Stromal cell of bone marrow (primary cell): ENCODE results near the gene VANGL2.

Source experiments
- DNase-seq: peaks from one replicate; pipeline ENCODE4 v3.0.0-alpha.2; 2012; ENCODE audit warnings: low read depth

The VANGL2 gene

DNA sequence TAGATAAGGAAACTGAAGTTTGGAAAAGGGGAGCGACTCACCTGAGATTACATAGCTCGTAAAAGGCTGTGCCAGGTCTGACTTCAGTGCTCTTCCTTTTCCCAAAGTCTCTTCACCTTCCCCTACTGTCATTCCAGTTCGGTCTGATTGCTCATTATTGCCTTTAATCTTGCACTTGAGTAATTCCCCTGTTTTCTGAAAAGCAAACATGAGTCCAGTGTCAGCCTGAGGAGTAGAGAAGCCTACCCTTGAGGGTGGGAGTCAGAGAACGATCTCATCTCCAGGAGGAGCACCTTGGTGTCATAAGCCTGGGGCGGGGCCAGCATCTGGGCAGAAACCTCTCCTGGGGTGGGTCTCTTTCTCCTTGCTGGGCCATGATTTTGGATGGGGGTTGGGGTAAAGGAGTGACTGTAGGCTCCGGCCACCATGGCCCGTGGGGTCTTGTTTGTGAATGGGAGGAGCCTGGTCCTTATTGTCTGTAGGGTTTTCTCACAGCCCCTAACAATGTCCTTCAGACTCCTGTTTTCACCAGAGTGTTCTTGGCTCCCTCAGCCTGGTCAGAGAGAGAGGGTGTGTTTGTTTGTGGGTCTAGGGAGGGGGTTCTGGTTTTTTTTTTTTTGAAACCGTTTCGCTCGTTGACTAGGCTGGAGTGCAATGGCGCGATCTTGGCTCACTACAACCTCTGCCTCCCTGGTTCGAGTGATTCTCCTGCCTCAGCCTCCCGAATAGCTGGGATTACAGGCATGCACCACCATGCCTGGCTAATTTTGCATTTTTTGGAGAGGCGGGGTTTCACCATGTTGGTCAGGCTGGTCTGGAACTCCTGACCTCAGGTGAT lies 6.0 kb downstream of the VANGL2 start:
- DNase-seq, result no peak

GRCh38 chr1:160407839-160408801 lies 7.8 kb downstream of the VANGL2 start:
- no peak for DNase-seq

DNA sequence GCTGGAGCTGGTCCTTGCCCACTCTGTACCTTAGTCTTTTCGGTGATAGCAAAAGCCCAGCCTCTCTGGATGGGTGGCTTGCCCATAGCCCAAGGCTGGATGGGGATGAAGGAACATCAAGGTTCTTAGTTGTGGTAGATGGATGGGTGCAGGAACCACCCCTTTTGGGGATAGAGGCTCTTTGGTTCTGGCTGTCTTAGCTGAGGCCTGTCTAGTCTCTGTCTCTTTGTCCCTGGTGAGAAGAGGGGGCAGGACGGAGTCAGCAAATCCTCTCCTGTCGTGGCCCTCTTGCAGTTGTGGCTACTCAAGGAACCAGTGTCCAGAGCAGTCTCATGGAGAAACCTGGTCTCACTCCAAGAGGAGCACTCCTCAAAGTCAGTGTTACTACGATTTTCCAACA lies 8.5 kb downstream of the VANGL2 start:
- DNase-seq, result no peak

DNA sequence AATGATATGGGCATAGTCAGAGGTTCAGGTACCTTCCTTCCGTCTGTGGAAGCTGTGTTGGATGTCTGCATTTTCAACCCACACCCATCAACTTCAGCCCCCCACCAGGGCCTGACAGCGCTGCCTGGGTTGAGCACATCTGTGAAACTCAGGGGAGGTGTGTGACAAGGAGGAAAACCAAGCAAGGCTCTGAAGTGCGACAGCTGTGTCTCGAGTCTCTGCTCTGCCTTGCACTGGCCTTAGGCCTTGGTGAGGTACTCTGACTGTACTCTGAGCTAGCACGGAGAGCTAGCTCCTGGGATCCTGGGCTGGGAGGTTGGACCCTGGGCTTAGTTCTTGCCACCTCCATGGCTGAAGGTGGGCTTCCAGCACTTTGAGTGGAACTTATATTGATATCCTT lies 9.1 kb downstream of the VANGL2 start:
- DNase-seq, result no peak

- DNase-seq, result no peak
These were observed 10.1 kb downstream of the VANGL2 start for GRCh38 chr1:160410406-160411005.

- DNase-seq, result no peak
These were observed 11.1 kb downstream of the VANGL2 start for GRCh38 chr1:160411271-160412027.

- no peak for DNase-seq
These were observed 11.6 kb downstream of the VANGL2 start for GRCh38 chr1:160412028-160412362.

GRCh38 chr1:160413716-160414115 lies 13.4 kb downstream of the VANGL2 start:
- no peak for DNase-seq

DNA sequence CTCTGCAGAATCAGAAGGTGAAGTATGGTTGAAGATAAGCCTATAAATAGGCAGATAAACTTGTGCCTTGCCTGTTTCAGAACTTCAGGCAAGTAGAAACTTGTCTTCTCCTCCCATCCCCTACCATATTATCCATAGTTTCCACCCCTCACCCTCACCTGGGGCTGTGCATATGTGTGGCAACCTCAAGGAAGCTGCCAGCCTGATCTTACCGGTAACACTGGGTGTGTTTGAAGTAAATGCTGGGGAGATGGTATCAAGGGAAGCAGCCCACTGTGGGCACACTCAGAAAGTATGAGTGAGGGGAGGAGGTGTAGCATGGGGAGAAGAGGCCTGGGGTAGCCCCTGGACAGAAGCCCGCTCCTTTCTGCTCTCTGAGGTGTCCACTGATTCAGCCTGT lies 14.5 kb downstream of the VANGL2 start:
- no peak for DNase-seq

- no peak for DNase-seq
These were observed 15.4 kb downstream of the VANGL2 start for GRCh38 chr1:160415696-160416290.

DNA sequence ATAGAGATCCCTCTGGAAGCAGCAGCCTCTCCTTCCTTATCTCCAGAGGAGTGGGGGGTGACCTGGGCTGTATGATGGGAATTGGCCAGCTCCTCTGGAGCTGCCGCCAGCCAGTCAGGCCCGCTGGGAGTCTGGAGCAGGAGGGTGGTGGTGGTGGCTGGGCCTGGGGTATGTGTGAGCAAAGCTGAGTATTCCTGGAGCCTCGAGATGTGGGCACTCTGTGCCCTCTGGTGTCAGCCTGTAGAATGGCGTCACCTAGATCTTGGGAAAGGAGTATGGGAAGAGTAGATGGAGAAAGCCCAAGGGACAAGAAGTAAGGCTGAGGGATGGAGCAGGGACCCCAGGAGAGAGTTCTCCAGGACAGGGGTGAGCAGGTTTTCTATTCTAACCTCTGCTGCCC lies 16.0 kb downstream of the VANGL2 start:
- no peak for DNase-seq

DNA sequence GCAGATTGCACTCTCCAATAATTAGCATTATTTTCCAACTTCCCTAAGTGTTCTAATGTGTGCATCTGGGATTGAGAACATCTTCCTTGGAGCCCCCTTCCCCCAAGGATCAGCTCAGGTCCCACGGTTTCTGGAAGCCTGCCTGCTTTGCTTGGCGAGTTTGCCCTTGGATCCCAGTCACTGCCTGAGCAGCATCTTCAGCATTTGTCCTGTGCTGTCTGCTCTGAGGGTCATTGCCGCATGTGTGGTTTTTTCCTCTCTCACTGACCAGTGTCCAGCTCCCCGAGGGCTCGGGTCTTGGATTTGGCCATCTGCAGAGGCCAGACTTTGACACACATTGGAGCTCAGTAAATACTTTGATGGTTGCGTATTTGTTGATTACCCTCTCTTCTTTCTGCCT lies 18.1 kb downstream of the VANGL2 start:
- no peak for DNase-seq

GRCh38 chr1:160419150-160419837 lies 18.9 kb downstream of the VANGL2 start:
- no peak for DNase-seq

DNA sequence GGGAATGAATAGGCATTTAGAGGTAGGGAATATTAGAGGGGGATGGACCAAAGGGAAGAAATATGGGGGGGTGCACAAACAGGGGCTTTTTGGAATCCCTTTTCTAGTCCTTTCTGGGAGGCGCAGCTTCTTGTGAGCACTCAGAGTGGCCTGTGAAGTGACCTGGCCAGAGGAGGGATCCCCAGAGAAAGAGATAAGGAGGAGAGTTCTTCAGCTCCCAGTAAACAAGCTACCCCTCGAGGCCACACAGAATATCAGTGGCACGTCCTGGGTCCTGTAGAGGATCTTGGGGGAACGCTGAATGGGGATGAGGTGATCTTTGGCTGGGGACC lies 19.4 kb downstream of the VANGL2 start:
- no peak for DNase-seq

- no peak for DNase-seq
These were observed 20.8 kb downstream of the VANGL2 start for GRCh38 chr1:160420881-160421842.

- DNase-seq, result no peak
These were observed 21.5 kb downstream of the VANGL2 start for GRCh38 chr1:160421881-160422280.

GRCh38 chr1:160423966-160424365 lies 23.6 kb downstream of the VANGL2 start:
- no peak for DNase-seq

- DNase-seq, result no peak
These were observed 25.5 kb downstream of the VANGL2 start for GRCh38 chr1:160425847-160426246.

DNA sequence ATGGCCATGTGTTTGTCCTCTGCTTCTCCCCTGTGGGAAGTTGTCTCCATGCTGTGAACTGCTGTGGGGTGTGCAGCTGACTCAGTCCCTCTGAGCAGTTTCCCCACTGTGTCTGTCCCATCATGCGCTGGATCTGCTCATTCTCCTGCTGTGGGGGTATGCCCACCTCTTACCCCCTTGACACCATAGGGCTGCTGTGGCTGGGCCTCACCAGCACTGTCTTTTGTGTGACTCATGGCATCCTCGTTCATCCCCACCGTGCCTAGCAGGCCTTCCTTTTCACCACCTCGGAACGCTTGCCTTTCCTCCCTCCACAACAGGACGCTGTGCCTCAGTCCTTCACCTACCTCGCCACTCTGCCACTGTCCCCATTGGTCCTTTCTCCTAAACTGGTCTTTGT lies 27.3 kb downstream of the VANGL2 start:
- no peak for DNase-seq

- DNase-seq, result no peak
These were observed 27.7 kb downstream of the VANGL2 start for GRCh38 chr1:160428053-160428452.
